Ishikawa (cell line): ENCODE results near the gene SMTNL2.

Source experiments
- CEBPB ChIP-seq: IDR thresholded peaks from 2 replicates; pipeline ENCODE4 v1.6.1; 2012
- CREB1 ChIP-seq: IDR thresholded peaks from 2 replicates; pipeline ENCODE4 v1.6.1; 2012; ENCODE audit warnings: low read depth
- EGR1 ChIP-seq: IDR thresholded peaks from 2 replicates; pipeline ENCODE4 v1.6.1; 2012
- EP300 ChIP-seq: IDR thresholded peaks from 2 replicates; pipeline ENCODE4 v1.6.1; 2012; ENCODE audit warnings: borderline replicate concordance
- FOXM1 ChIP-seq: IDR thresholded peaks from 2 replicates; pipeline ENCODE4 v1.6.1; 2012; ENCODE audit warnings: low read depth, borderline replicate concordance
- RAD21 ChIP-seq: IDR thresholded peaks from 2 replicates; pipeline ENCODE4 v1.6.1; 2012; ENCODE audit warnings: low read depth
- TAF1 ChIP-seq: IDR thresholded peaks from 2 replicates; pipeline ENCODE4 v1.6.1; 2012; ENCODE audit warnings: low read depth, mild to moderate bottlenecking
- YY1 ChIP-seq: IDR thresholded peaks from 2 replicates; pipeline ENCODE4 v1.6.1; 2012; ENCODE audit warnings: low read depth
- TF ChIP-seq, protein P1 (sequence below): IDR thresholded peaks from 2 replicates; pipeline ENCODE4 v1.6.1; 2012
- TF ChIP-seq, protein P2 (sequence below): IDR thresholded peaks from 2 replicates; pipeline ENCODE4 v1.6.1; 2012; ENCODE audit warnings: low read depth, mild to moderate bottlenecking

DNA sequence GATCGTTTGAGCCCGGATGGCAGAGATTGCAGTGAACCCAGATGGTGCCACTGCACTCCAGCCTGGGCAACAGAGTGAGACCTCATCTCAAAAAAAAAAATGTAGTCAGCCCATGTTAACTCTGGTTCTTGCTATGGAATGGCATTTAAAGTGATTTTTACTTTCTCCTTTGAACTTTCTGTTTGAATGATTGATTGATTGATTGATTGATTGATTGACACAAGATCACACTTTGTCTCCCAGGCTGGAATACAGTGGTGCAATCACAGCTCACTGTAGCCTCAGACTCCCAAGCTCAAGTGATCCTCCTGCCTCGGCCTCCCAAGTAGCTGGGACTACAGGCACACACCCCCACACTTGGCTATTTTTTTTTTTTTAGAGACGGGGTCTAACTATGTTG is 17.0 kb downstream of the SMTNL2 start:
- TF ChIP-seq TAF1 (no peak), EGR1 (no peak), CEBPB (no peak), FOXM1 (no peak), CREB1 (no peak), EP300 (no peak), YY1 (no peak), RAD21 (no peak)
- TF ChIP-seq, protein P1, sequence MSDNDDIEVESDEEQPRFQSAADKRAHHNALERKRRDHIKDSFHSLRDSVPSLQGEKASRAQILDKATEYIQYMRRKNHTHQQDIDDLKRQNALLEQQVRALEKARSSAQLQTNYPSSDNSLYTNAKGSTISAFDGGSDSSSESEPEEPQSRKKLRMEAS: no peak
- TF ChIP-seq, protein P2, sequence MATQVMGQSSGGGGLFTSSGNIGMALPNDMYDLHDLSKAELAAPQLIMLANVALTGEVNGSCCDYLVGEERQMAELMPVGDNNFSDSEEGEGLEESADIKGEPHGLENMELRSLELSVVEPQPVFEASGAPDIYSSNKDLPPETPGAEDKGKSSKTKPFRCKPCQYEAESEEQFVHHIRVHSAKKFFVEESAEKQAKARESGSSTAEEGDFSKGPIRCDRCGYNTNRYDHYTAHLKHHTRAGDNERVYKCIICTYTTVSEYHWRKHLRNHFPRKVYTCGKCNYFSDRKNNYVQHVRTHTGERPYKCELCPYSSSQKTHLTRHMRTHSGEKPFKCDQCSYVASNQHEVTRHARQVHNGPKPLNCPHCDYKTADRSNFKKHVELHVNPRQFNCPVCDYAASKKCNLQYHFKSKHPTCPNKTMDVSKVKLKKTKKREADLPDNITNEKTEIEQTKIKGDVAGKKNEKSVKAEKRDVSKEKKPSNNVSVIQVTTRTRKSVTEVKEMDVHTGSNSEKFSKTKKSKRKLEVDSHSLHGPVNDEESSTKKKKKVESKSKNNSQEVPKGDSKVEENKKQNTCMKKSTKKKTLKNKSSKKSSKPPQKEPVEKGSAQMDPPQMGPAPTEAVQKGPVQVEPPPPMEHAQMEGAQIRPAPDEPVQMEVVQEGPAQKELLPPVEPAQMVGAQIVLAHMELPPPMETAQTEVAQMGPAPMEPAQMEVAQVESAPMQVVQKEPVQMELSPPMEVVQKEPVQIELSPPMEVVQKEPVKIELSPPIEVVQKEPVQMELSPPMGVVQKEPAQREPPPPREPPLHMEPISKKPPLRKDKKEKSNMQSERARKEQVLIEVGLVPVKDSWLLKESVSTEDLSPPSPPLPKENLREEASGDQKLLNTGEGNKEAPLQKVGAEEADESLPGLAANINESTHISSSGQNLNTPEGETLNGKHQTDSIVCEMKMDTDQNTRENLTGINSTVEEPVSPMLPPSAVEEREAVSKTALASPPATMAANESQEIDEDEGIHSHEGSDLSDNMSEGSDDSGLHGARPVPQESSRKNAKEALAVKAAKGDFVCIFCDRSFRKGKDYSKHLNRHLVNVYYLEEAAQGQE: no peak
